Measurements from ENCODE around the gene CTBP1. TPM values are rescaled to one million over a fixed set of nuclear protein-coding genes. Genes with fewer than 3 reads are reported as not detected.

CTBP1 gene
- total RNA-seq, 1 donor from 2014 or later, result 200 TPM

DNA sequence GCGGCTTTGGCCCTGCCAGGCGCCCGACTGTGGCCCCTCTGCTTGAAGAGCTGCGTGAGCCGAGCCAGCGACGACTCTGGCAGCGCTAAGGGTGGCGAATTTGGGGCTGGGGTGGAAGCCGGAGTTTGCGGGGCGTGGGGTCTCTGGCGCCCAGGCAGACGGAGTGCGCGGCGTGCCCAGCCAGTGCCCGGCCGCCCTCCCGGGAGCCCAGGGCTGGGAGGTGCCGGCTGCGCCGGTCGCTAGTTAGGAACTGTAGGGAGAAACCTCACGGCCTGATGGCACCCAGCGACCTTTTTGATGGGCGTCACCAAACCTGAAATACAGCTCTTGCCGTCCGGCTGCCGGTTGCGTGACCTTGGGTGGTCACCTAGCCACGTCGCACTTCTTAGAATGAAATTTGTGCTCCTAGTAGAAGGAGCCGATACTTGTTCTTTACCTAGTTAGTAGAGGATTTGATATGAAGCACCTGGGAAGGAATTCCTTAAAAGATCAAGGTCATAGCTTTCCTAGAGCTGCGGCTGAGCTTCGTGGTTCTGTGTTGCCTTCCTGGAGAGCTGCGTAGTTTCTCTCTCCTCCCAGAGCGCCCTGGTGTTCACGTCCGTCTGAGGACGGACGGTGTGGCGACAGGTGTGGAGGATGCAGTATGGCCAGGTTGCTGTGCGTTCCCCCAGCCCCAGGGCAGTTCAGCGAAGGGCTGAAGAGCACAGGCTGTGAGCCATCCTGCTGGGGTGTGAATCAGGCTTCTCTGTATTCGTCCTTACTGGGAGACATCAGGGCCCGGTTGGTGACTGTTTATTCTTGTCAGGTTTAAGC lies 41.4 kb upstream of the CTBP1 start:
- DNase-seq, result peak; percentile 76
- Mint-ChIP-seq H3K4me3 (peak overlapping the region; percentile 95), H3K27me3 (no peaks in the 10 kb centered on the region), H3K27ac (peak overlapping the region; percentile 88), H3K36me3 (ENCODE audit: low read depth) (peaks cover 11% of the 10 kb centered on the region), H3K9me3 (peaks cover 4% of the 10 kb centered on the region), H3K4me1 (peaks cover 28% of the 10 kb centered on the region)
- intact Hi-C loops (cut with micrococcal nuclease), result no loop called here

DNA sequence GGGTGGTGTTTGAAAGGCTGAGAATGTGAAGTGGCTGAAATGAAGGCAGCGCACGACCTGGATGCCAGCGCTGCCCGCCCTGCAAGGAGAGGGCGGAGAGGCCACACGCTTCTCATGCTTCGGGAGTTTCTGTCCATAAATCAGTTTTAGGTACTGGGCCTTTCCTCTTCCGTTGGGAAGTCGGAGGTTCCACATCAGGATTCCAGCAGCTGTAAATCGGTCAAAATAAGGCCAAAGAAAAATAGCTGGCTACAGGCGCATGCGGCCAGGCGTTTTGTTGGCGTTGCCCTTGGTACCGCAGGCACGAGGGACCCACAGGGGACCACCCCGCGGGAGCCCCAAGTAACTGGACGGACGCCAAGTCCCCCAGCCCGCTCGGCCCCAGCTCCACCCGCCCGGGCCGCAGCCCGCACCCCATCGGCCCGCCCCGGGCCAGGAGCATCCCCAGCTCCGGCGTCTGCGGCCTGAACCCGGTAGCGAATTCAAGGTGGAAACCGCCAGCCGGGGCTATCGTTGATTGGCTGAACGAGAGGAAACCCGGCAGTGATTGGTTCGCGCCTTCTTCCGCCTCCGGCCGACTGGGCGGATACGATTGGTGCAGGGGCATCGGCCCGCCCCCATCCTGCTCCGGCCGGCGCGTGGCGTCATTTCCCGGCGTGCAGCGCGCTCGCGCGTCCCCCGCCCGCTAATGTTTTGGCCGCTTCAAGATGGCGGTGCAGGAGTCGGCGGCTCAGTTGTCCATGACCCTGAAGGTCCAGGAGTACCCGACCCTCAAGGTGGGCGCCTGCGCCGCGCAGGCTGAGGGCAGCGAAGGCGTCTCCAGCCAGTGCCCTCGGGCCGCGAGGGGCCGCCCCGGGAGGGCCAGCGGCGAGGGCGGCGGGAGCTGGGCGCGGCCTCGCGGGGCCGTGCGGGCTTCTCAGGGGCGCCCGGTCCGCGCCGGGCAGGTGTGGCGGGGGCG lies 40.6 kb upstream of the CTBP1 start, which contains the start of gene MAEA:
MAEA (plus strand) TSS at position 685 of the 958 bp plus-strand sequence; CDS start at position 708, 23 bp downstream.
- intact Hi-C loops (cut with micrococcal nuclease), result loop anchor here (1.0 kb wide), 4 partner anchors 41 to 159 kb away; partner anchors contain the start of gene UVSSA
- no peaks in the 10 kb centered on the region for H3K27me3 Mint-ChIP-seq
- H3K27ac Mint-ChIP-seq, result peak within 1 kb of the TSS; percentile 90
- H3K36me3 Mint-ChIP-seq (ENCODE audit: low read depth), result peaks cover 10% of the 10 kb centered on the region
- peak within 1 kb of the TSS; percentile 95 for H3K4me3 Mint-ChIP-seq
- H3K9me3 Mint-ChIP-seq, result peaks cover 4% of the 10 kb centered on the region
- peak; percentile 99 for DNase-seq
- peaks cover 26% of the 10 kb centered on the region for H3K4me1 Mint-ChIP-seq

DNA sequence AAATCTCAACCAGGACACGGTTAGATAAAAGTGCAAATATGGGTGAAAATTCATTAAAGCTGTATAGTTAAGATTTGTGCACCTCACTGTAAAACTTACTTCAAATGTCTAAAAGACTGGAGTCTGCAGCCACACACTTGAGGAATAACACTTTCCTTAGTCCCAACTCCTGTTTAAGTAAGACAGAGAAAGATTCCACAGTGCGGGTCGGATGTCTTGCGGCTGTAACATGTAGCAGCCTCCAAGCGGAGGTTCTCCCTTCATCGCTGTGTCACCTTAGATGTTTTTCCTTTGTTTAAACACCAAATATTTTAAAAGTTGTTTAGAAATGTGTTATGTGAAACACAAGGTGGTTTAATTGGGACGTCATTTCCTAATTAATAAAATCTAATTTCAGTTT lies 39.9 kb upstream of the CTBP1 start:
- intact Hi-C loops (cut with micrococcal nuclease), result loop anchor here (1.0 kb wide), 4 partner anchors 40 to 158 kb away; partner anchors contain the start of gene UVSSA

DNA sequence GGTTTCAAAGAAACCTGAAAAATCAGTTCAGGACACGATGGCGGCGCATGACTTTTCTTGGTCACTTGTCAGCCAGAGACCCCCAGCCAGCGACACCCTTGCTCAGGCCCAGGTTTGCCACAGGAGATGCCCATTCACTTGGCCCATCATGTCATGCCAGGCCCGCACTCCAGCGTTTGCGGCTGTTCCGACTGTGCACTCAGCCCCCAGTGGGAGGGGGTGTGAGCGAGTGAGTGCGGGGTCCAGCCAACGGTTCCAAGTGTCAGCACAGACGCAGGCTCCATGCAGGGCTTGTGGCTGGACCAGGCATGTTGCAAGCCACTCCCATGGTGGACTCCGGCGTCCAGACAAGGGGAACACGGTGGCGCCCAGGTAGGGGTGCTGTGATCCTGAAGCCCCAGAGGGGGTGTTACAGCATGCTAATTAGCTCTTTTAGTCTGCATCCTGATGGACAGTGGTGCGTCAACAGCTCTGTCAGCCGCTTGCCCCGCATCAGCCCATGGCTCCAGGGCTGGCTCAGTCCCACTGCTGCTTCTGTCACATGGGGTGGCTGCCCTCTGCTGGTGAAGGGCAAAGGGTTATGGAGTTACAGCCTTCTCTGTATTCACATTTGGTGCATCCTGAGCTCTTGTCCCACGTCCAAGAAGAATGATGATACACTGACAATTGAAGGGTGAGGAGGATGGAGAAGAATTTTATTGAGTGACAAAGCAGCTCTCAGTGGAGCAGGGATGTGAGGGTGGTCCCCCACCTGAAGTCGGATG lies 37.0 kb upstream of the CTBP1 start:
- Mint-ChIP-seq H3K27me3 (no peaks in the 10 kb centered on the region), H3K4me1 (peaks cover 8% of the 10 kb centered on the region), H3K9me3 (peaks cover 4% of the 10 kb centered on the region), H3K27ac (no peak overlapping the region), H3K4me3 (no peak overlapping the region), H3K36me3 (ENCODE audit: low read depth) (no peaks in the 10 kb centered on the region)
- DNase-seq, result peak; percentile 83
- intact Hi-C loops (cut with micrococcal nuclease), result no loop called here

More for the DNA sequence above, 39.9 kb upstream of the CTBP1 start:
- H3K27me3 Mint-ChIP-seq, result no peaks in the 10 kb centered on the region
- peaks cover 26% of the 10 kb centered on the region for H3K4me1 Mint-ChIP-seq
- peak overlapping the region; percentile 90 for H3K27ac Mint-ChIP-seq
- peak overlapping the region; percentile 85 for H3K4me3 Mint-ChIP-seq
- peaks cover 9% of the 10 kb centered on the region for H3K36me3 Mint-ChIP-seq (ENCODE audit: low read depth)
- peaks cover 4% of the 10 kb centered on the region for H3K9me3 Mint-ChIP-seq
- no peak for DNase-seq

DNA sequence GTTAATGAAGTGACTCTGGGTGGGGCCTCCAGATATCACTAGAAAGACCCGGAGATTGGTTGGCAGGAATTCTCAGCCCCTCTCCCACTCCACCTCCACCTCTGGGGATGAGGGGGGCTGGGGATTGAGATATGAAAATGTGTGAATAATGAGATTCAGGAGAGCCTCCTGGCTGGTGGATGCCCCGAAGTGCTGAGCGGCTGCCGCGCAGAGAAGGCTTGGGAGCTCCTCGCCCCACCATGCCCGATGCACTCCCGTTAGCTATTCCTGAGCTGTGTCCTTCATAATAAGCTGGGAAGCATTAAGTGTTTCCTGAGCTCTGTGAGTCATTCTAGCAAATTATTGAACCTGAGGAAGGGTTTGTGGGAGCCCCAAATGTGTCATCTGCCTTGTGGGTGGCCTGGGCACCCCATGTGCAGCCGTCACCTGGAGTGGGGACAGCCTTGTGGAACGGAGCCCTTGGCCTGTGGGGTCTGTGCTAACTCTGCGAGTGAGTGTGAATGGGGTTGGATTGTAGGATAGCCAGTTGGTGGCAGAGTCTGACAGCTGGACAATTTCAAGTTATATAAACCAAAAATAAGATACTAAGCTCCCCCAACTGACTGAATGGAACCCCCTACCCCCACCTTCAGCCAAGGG lies 36.3 kb upstream of the CTBP1 start:
- peak; percentile 55 for DNase-seq
- H3K4me1 Mint-ChIP-seq, result peaks cover 4% of the 10 kb centered on the region
- no peaks in the 10 kb centered on the region for H3K36me3 Mint-ChIP-seq (ENCODE audit: low read depth)
- intact Hi-C loops (cut with micrococcal nuclease), result no loop called here
- H3K4me3 Mint-ChIP-seq, result no peak overlapping the region
- H3K9me3 Mint-ChIP-seq, result peaks cover 4% of the 10 kb centered on the region
- H3K27me3 Mint-ChIP-seq, result no peaks in the 10 kb centered on the region
- no peak overlapping the region for H3K27ac Mint-ChIP-seq

DNA sequence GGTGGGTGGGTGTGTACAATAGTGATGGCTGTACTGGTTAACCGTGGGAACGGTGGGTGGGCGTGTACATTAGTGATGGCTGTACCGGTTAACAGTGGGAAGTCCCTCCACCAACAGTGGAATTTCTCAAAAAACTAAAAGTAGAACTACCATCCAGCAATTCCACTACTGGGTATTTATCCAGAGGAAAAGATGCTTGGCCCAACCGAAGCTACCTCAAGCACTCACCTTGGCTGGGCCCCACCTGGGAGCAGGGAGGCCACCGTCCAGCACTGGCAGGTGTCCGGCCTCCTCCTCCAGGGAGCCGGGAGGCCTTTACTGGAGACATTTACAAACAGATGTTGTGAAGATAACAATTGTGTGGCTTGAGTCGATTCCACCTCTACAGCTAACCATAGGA lies 34.8 kb upstream of the CTBP1 start:
- peak; percentile 49 for DNase-seq
- no peak overlapping the region for H3K27ac Mint-ChIP-seq
- intact Hi-C loops (cut with micrococcal nuclease), result no loop called here
- no peak overlapping the region for H3K4me3 Mint-ChIP-seq
- H3K27me3 Mint-ChIP-seq, result no peaks in the 10 kb centered on the region
- no peaks in the 10 kb centered on the region for H3K36me3 Mint-ChIP-seq (ENCODE audit: low read depth)
- H3K9me3 Mint-ChIP-seq, result peaks cover 4% of the 10 kb centered on the region
- H3K4me1 Mint-ChIP-seq, result peaks cover 4% of the 10 kb centered on the region

DNA sequence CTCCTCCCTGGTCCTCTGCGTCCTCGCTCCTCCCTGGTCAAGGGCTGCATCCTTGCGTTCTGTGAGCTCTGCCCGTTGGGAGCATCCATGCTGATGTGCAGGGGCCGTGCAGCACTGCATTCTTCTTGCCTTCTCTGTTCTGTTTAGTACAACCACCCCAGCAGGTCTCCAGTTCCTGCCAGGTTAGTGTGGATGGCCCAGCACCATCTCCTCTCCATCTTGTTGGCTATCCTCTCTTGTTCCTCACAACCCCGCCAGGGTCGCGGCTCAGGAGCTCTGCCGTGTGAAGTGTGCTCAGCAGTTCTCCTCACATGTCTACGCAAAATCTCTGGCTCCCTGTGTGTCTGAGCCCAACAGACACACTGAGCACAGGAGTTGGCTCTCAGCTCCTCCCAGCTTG lies 30.3 kb upstream of the CTBP1 start:
- intact Hi-C loops (cut with micrococcal nuclease), result no loop called here
- H3K36me3 Mint-ChIP-seq (ENCODE audit: low read depth), result no peaks in the 10 kb centered on the region
- no peaks in the 10 kb centered on the region for H3K27me3 Mint-ChIP-seq
- H3K4me1 Mint-ChIP-seq, result no peaks in the 10 kb centered on the region
- DNase-seq, result peak; percentile 52
- H3K27ac Mint-ChIP-seq, result no peak overlapping the region
- H3K9me3 Mint-ChIP-seq, result no peaks in the 10 kb centered on the region
- no peak overlapping the region for H3K4me3 Mint-ChIP-seq

DNA sequence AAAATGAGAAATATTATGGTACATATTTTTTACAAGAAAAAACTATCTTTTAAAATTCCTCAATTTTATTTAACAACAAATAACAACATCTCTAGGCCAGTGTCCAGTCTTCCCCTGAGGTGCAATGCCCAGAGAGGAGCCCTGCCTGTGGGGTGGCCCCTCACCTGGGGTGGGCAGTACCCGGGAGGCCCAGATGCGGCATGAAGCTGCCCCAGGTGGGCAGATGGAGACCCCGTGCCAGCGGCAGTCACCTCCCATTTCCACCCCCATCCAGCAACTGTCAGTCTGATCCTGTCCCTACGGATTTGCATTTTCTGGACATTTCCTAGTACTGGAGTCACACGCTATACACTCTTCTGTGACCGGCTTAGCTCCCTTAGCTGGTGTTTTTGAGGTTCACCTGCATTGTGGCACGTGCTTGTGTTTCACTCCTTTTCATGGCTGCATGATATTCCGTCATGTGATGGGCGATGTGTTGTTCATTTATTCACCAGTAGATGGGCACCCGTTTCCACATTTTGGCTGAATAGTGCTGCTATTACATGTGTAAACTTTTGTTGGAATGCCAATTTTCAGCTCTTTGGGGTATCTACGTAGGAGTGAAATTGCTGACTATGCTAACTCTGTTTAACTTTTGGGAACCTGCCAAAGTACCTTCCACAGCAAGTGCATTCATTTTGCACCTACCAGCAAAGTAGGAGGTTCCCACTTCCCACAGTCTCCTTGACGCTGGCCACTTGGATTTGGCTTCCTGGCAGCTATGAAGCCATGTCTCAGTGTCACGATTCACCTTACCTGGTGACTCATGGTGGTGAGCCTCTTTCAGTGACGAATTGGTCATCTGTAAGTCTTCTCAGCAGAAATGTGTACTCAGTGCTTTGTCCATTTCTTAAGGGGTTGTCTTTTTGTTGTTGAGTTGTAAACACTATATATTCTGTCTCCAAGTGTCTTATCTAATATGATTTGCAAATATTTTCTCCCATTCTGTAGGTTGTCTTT lies 29.0 kb upstream of the CTBP1 start:
- H3K36me3 Mint-ChIP-seq (ENCODE audit: low read depth), result no peaks in the 10 kb centered on the region
- H3K4me3 Mint-ChIP-seq, result no peak overlapping the region
- DNase-seq, result peak; percentile 58
- H3K4me1 Mint-ChIP-seq, result no peaks in the 10 kb centered on the region
- H3K9me3 Mint-ChIP-seq, result no peaks in the 10 kb centered on the region
- intact Hi-C loops (cut with micrococcal nuclease), result no loop called here
- H3K27me3 Mint-ChIP-seq, result no peaks in the 10 kb centered on the region
- H3K27ac Mint-ChIP-seq, result no peak overlapping the region

DNA sequence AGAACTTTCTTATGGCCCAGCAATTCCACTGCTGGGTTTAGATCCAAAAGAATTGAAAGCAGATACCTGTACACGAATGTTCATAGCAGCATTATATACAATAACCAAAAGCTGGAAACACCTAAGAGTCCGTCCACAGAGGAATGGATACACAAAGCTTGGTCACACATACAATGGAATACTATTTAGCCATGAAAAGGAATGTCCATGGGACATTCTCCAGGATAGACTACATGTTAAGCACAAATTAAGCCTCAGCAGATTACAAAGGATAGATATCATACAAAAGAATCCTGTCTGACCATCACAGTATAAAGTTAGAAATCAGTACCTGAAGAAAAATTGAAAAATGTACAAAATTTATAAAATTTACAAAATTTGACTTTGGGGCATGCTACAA lies 28.1 kb upstream of the CTBP1 start:
- intact Hi-C loops (cut with micrococcal nuclease), result no loop called here
- no peaks in the 10 kb centered on the region for H3K36me3 Mint-ChIP-seq (ENCODE audit: low read depth)
- H3K27ac Mint-ChIP-seq, result no peak overlapping the region
- no peak overlapping the region for H3K4me3 Mint-ChIP-seq
- DNase-seq, result no peak
- no peaks in the 10 kb centered on the region for H3K27me3 Mint-ChIP-seq
- H3K4me1 Mint-ChIP-seq, result no peaks in the 10 kb centered on the region
- no peaks in the 10 kb centered on the region for H3K9me3 Mint-ChIP-seq

DNA sequence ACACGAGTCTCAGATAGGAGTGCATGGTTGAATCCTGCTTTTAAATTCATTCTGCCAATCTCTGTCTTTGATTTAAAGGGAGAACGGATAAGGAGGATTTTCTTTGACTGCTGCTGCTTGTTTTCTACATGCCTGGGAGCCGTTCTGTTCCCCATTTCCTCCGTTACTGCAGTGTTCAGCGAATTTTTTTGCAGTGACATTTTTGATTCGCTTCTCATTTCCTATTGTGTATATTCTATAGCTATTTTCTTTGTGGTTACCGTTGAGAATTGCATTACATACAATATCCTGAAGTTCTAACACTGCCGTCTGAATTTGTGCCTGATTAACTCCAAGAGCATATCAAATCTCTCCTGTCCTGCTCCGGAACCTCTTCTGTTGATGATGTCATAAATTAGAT lies 25.9 kb upstream of the CTBP1 start:
- Mint-ChIP-seq H3K4me3 (no peak overlapping the region), H3K27me3 (no peaks in the 10 kb centered on the region), H3K27ac (no peak overlapping the region), H3K9me3 (no peaks in the 10 kb centered on the region), H3K36me3 (ENCODE audit: low read depth) (peaks cover 6% of the 10 kb centered on the region), H3K4me1 (no peaks in the 10 kb centered on the region)
- intact Hi-C loops (cut with micrococcal nuclease), result no loop called here
- no peak for DNase-seq

DNA sequence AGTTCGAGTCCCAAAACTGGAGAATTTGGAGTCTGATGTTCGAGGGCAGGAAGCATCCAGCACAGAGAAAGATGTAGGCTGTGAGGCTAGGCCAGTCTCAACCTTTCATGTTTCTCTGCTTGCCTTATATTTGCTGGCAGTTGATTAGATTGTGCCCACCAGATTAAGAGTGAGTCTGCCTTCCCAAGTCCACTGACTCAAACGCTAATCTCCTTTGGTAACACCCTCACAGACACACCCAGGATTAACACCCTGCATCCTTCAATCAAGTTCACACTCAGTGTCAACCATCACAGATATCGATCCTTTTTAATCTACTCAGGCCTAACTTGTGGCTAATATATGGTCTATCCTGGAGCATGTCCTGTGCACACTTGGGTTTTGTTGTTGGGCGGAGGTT lies 22.8 kb upstream of the CTBP1 start:
- no peak for DNase-seq
- Mint-ChIP-seq H3K4me3 (no peak overlapping the region), H3K27ac (no peak overlapping the region), H3K27me3 (no peaks in the 10 kb centered on the region), H3K9me3 (no peaks in the 10 kb centered on the region), H3K4me1 (peaks cover 12% of the 10 kb centered on the region), H3K36me3 (ENCODE audit: low read depth) (peaks cover 11% of the 10 kb centered on the region)
- intact Hi-C loops (cut with micrococcal nuclease), result no loop called here

DNA sequence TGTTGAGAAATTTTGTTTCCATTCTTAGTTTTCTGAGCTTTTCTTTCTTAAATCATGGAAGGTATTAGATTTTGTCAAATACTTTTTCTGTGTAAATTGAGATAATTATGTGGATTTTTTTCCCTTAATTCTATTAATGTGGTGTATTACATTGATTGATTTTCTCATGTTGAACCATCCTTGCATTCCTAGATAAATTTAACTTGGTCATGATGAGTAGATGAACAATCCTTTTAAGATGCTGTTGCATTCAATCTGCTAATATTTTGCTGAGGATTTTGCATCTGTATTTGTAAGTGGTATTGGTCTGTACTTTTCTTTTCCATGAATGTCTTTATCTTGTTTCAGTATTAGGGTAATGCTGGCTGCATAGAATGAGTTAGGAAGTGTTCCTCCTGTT lies 20.3 kb upstream of the CTBP1 start:
- intact Hi-C loops (cut with micrococcal nuclease), result no loop called here
- Mint-ChIP-seq H3K9me3 (peaks cover 5% of the 10 kb centered on the region), H3K36me3 (ENCODE audit: low read depth) (peaks cover 23% of the 10 kb centered on the region)

More for the DNA sequence above, 20.3 kb upstream of the CTBP1 start:
- H3K27ac Mint-ChIP-seq, result no peak overlapping the region
- H3K4me3 Mint-ChIP-seq, result no peak overlapping the region
- no peaks in the 10 kb centered on the region for H3K27me3 Mint-ChIP-seq
- peaks cover 18% of the 10 kb centered on the region for H3K4me1 Mint-ChIP-seq
- no peak for DNase-seq

Data from activated CD4-positive, alpha-beta T cell treated with anti-CD3 and anti-CD28 coated beads, Interleukin-2, amount 10 ng/mL, durations not matched to agents 24 days and 14 days (primary cell).